GM18502 (cell line): ENCODE results near the gene LRRC8B.
"Not testable (repeated sequence)": the region's sequence is repeated elsewhere in the genome, so short reads cannot be mapped to it uniquely, and the experiment has no call there.

ENCODE experiments used
- ATAC-seq: cut with Tn5 transposase; IDR thresholded peaks from one replicate; pipeline ENCODE4 v1.9.1; 2021; ENCODE audit warnings: mild to moderate bottlenecking; ENCODE audit not compliant: unreplicated experiment, poor library complexity

The LRRC8B gene

DNA sequence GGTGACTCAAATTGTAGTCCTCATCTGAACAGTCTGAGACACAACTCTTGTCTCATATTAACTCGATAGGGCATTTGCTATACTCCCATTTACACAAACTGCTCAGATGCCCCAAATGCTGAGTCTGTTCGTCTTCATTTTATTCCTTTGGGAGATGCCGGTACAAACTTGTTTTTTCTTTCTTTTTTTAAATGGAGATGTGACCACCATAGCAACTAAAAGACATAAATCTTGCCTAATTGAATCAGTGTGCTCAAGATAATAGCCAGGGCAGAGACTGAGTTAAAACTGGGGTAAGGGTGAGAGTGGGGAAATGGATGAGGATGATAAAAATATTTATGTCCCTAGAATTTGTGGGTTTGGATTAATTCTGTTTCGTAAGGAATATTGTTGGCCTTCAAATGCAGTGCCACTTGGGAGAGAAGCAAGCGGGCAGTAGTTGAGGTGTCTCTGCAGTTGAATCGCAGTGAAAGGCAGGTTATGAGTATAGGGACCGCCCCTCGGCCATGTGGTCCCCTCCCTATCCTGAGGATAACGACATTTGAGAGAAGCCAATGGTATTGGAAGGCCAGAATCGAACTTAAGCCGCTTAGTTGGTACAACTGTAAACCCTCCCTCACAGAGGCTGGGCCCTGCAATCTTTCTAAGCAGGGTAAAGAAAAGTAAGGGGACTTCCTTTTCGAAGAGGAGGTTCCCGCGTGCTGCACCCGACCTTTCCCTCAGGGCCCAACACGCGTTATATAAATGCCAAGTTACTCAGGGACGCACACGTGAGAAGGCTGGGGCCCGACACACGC is 859 bp upstream of the LRRC8B start:
- ATAC-seq: peak; percentile 41

DNA sequence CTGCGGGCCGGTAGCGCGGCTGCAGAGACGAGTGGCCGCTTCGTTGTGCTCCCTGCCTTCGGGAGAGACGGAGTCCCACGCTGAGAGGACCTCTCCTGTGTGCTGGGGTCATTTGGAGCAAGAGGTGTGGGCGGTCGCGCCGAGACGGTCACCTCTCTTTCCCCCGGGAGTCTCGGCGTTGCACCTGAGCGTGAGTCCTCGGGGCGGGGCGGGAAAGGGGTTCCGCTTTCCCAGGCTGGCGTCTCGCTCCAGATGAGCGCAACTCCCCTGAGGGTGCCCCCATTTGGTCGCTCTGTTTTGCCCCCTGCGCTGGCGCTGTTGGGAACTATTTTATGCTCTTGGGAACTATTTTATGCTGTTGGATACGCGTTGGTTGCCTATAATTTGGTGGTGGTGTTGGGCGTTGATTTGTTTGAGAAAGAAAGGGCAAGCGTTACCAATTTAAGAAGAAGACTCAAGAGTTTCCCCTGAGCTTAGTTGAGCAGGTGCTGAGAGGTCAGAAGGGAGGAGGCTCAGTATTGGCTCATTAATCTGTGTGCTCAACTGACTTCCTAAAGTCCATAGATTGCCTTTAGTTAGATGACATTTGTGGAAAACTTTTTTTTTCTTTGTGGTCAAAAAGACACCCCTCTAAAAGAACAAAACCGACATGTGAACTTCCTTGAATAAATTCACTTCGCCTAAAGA is 683 bp downstream of the LRRC8B start:
- ATAC-seq: peak; percentile 32

GRCh38 chr1:89527256-89527655 is 2.6 kb downstream of the LRRC8B start:
- ATAC-seq: no peak

DNA sequence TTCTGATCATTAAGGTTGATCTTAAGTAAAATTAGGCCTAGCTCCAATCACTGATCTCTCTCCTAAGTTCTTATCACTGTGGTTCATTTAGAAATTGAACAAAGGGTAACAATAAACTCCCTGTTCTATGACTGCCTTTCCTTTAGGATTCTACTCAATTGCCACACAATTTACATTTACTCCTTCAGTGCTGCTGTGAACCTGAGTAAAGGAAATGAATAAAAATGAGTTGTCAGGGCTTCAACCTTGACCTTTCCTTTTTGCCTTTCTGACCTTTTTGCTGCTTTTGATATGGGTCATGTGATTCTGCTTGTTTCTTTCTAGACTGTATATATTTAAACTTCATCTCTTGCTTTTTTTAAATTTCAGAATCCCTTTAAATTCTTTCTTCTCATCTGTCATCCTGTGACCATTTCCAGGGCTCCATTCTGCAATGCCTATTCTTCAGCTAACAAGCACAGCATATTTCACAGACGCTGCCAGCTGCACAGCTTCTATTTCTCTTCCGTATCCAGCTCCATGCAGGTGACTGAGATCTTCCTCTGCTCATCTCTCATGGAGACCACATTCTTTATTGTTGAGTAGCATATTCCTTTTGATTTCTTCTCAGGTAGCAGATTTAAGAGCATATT is 3.2 kb downstream of the LRRC8B start:
- ATAC-seq: no peak

DNA sequence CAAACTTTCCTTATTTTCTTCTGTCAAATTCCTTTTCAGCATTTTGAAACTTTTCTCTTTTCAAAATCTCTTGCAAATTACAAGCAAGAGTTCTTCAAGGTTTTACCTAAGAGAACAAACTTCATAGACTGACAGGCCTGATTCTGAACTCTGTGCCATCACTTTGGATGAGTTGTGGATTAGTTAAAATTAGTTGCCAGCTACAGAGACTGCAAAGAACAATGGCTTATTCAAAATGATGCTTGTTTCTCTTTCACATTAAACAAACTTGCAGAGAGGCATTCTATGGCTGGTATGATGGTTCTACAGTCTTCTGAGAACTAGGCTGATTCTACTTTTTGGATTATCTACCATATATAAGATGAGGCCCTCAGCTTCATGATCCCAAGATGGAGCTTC is 3.8 kb downstream of the LRRC8B start:
- no peak for ATAC-seq

DNA sequence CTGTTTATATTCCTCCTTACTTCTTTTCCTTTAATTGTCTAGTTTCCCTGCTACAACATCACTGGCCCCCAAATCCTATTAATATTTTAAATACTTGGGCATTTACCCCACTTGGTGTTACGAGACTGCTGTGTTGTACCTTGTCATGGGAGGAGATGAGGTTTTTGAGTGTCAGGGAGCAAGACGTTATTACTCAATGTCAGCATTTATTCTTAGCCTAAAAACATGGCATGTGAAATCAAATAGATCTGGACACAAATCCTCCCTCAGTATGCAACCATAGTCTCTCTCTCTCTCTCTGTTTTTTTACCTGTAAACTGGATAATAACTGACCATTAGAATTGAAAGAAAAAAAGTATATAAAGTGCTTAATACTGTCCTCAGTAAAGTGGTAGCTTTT is 4.6 kb downstream of the LRRC8B start:
- no peak for ATAC-seq

DNA sequence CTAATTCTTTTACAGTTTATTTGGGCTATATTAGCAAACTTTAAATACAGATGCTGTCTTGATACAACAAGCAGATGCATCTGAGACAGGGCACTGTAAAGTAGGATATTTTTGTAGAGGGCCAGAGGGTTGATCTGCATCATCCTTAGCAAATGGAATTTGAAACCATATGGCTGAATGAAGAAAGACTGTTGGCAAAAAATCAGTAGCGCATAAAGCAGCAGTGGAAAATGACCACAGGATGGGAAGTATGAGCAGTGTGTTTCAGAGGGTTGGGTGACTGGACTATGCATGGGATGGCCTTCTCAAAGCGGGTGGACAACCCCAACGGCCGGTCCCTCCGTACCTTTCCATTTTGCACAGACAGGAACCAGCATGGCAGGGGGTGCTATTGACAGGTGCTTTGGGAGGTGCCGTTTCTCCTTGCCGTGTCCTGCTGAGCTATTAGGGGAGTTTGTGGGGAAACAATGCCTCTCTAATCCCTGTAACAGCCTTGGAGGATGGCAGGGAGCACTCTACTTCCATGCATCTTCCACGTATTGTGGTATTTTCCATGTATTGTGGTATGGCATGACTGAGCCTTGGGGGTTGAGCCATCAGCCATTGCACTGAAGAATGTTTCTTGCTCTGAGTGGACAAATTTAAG is 5.9 kb downstream of the LRRC8B start:
- ATAC-seq: no peak

DNA sequence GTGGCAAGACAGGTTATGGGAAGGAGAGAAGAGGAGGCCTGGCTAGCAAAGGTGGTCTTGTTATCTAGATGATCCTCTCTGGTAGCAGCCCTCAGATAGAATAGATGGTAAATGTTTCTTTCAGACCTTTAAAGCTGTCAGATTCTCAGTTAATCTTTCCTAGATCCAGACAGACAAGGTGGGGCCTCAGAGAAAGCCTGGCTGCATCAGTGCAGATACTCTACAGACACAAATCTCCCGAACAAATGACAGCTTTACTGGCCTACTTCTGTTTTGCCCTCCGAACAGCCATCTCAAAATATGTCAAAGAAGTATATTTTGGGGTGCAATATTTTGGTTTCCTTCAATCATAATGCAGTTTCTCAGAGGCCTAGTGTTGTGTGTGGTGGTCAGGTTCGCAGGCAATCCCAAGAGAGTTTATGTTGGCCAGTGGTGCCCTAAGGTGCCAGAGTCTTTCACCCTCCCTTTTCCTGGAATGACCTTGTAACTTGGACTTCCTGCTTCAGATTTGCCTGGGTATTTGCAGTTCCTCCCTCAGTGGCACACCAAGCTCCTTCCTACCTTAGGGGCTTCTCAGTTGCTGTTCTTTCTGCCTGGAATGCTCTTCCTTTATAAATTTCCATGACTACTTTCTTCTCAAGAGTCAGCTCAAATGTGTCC is 7.0 kb downstream of the LRRC8B start:
- no peak for ATAC-seq

DNA sequence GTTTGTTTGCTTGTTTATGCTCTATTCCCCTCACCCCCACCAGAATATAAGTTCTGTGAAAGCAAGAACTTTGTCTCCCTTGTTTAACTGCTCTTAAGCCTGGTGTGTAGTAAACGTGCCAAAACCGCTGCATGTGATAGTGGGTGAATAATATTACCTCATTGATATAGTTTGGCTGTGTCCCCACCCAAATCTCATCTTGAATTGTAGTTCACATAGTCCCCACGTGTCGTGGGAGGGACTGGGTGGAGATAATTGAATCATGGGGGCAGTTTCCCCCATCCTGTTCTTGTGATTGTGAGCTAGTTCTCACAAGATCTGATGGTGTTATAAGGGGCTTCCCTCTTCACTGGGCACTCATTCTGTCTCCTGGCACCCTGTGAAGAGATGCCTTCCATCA is 7.6 kb downstream of the LRRC8B start:
- no peak for ATAC-seq

- no peak for ATAC-seq
Measured at GRCh38 chr1:89532866-89533265, 8.2 kb downstream of the LRRC8B start.

GRCh38 chr1:89535537-89535936 is 10.9 kb downstream of the LRRC8B start:
- ATAC-seq: no peak

DNA sequence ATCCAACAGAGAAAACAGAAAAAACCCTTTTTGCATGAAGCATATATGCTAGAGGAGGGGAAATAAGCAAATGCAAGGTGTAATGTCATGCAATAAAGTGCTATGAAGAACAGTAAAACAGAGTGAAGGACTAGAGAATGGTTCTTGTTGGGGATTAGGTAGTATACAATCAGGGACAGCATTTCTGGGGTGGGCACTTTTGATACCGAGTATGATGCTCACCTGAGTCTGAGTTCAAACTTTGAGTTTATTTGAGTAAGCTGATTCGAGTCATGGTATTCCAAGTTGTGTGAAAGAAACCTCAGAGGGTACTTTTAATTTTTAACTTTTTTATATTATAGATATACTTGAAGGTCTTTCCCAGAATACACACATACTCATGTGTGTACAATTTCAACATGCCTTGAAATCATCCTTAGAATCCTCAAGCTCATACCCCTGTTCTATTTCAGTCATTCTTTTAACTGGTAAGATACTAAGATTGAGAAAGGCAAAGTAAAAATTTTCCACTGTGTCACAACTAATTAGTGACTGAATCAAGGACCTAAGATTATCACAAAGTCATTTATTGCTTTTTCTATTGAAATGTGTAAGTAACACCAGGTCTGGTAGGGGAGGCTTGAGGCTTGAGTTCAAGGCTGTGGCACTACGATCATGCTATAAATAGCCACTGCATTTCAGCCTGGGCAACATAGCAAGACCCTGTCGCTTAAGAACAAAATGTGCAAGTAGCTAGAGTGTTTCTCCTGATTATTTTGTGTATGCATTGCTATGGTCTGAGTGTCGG is 12.1 kb downstream of the LRRC8B start:
- no peak for ATAC-seq

GRCh38 chr1:89538361-89538760 is 13.7 kb downstream of the LRRC8B start:
- ATAC-seq: no peak

DNA sequence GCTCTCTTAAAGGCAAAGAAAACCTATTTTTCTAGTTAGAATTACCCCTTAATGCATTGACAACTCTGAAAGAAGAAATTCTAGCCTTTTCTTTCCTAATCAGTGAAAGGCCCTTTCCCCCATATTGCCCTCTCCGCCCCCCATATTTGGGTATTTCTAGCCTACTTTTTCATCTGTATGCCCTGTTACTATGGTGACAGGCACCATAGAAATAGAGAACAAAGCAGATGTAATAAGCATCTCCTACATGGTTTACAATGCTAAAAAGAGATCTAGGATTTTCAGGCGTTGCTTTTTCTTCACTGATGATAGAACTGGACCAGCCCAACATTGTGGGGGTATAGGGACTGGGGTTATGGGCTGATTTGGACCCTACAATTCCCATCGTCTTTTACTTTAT is 14.5 kb downstream of the LRRC8B start:
- no peak for ATAC-seq

DNA sequence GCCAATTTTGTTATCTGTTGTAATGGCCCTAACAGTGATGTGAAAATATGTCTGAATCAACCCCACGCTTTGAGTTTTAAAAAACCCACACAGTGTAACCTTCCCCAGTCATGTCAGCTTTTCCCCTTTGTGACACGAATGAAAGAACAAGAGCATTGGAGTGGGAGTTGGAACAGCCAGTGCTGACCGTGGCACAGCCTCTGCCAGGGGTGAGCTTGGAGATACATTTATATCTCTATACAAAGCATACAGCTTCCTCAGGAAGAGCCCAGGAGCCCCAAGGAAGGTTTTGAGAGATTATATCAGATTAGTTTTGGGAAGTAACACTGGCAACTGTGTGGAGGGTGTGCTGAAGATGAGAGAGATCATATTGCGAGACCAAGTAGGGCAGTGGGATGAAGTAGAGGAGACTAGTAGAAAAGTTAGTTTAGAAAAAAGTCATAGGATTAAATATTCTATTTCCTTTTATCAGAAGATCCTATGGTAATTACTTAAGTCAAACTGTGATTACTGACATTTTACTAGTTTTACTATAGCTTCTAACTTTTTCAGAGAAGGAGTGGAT is 15.9 kb downstream of the LRRC8B start:
- ATAC-seq: no peak

- ATAC-seq: no peak
Measured at GRCh38 chr1:89542345-89542744, 17.7 kb downstream of the LRRC8B start.

DNA sequence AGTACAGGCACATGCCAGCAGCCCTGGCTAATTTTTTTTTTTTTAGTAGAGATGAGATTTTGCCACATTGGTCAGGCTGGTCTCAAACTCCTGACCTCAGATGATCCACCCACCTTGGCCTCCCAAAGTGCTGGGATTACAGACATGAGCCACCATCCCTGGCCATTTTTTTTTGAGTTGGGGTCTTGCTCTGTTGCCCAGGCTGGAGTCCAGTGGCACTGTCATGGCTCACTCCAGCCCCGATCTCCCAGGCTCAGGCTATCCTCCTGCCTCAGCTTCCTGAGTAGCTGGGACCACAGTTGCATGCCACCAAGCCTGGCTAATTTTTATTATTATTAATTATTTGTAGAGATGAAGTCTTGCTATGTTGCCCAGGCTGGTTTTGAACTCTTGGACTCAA is 19.0 kb downstream of the LRRC8B start:
- not testable (repeated sequence) for ATAC-seq

- no peak for ATAC-seq
Measured at GRCh38 chr1:89545264-89546038, 20.8 kb downstream of the LRRC8B start.
